GM19240 (cell line): Measurements from ENCODE around the gene TALDO1.
A peak's percentile ranks its signal among the peaks of the same experiment; 100 is the strongest.

ENCODE experiments used
- DNase-seq: peaks from one replicate; pipeline ENCODE4 v3.0.0; 2011; ENCODE audit warnings: low spot score; ENCODE audit not compliant: insufficient read length

The TALDO1 gene

DNA sequence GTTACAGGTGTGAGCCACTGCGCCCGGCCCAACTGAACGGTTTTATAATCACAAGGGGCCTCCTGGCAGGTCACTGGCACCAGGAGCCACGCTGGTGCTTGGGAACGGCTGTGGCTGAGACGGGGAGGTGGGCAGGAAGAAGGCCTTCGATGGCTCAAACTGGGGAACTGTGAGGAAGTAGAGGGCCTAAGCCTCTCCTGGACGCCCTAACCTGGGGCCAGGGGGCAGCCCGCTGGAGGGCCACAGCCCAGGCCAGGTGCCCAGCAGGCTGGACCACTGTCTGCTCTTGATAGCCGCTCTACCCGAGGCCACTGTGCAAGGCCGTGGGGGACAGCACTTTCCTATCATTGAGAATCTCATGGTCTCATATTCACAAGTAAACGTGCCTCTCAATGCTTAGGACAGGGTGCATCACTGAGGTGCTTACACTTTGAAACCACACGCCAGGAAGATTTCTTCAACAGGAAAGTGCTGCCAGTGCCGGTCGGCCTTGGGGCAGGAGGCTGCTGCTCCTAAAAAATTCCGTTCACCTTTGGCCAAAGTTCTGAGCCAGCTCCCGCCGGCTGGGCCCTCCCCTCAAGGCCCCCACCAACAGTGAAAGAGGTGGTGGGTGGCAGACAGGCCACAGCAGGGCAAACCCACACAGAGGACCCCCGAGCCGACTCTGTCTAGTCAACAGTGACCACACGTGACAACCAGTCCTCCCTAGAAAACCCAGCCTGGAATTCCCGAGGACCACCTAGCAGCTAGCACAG lies 22.8 kb downstream of the TALDO1 start:
- DNase-seq = no peak

DNA sequence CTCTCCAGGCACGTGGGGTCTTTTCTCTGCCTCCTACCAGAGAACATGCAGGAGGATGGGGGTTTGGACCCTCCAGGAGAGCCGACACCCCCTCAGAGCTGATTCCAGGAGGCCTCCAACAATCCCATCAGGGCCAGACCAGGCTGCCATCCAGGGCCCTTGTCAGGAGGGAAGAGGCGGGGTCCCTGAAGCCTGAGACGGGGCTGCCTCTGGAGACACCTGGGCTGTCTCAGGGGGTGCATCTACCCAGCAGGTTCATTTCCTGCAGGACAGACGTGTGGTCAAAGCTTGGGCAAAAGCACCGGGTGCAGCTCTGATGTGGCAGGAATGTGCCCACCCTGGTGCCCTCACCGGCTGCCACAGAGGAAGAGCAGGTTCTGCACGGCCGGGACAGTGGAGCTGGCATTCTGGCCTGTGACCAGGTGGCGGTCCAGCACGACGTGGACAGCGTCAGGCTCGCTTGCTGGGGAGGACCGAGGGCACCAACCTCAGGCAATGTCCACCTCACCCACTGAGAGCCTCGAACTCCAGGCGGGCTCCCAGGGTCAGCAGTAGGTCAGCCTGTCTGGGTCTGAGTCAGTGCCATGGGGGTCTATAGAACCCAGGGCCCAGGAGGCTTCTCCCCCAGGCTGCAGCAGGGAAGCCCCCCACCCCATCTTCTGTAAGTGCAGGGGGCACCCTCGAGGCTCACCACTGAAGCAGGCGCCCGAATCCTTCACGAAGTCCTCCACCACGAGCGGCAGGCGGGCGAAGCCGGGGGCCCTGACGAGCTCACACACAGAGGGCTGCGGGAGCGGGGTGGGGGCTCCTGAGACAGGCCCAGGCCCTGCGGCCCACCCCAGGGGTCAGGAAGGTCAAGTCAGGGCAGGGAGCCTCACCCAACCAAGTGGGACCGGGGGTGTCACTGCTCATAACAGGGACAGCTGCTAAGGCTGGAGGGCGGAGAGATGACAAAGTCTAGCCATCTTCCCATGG lies 23.7 kb downstream of the TALDO1 start:
- DNase-seq = no peak

DNA sequence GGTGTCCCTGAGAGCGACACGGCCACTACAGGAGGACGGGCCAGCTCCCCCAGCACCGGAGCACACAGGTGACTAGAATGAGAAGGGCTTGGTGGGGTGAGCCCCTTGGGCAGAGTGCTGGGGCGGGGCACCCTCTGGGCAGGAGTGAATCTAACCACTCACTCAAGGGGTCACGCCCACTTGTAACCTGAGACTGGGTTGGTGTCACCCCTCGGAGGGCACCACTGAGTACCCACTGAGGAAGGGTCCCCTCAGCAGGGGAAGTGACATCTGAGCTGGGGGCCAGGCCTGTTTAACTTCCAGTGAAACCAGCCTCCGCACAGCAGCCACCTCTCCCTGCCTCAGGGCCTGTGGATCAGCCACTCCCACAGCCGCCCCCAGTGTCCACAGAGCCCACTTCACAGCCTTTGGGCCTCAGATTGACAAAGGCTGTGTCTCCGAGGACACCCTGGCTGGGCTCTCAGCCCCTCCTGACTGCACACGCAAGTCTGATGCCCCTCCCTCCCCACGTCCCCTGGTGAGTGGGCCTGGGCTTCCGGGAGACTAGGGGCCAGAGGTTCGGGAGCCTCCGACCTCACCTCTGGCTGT lies 24.4 kb downstream of the TALDO1 start:
- no peak for DNase-seq

DNA sequence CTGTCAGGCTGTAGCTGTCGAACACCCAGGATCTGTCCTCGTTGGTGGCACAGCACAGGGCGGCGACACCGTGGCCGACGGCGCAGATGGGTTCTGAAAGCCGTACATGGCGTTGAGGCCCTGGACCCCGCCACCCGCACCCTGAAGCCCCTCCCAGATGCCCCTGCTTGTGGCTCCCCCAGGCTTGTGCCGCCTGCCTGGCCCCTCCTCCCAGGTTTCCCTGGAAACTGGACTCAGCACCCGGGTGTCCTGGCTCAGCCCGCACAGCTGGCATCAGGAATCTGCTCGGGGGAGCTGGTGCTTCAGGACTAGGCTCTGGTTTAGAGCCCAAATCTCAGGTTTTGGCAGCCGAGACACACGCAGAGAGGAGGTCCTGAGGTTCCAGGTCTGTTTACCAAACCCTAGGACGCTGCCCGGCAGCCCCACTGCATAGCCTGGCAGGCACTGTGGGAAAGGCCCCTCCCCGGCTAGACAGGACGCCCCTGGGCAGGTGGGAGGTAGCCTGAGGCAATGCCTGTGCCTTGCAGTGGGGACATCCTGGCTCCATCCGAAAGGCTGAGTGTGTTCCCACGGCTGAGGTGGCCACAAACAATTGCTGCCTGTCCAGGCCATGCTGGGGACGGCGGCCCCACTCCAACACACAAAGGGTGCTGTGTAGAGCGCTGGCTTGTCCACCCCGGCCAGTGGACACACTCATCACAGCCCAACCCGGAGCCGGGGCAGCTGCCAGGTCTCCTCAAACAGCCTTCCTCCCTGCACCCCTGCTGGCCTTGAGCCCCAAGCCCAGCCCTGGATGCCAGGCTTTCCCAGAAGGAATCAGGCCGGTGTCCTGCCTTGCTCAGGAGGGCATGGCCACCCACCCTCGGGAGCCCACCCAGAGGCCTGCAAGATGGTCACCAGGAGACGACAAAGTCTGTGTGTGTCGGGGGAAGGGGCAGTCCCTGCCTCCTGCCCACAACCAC lies 25.4 kb downstream of the TALDO1 start:
- no peak for DNase-seq

DNA sequence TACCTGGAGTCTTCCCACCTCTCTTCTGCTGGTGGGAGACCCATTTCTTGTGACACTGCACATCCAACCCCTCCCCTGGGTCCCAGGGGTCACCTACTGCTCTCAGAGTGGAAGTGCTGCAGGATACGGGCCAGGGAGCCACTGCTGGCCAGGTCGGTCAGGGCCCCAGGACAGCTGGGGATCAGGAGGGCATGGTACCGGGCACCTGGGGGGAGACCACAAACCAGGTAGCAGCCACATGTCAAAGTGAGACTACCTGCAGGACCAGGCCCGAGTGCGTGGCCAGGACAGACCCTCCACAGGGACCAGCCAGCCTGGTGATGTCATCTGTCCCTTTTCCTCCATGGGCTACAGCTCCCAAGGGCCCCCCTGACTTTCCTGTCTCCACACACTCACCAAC lies 26.2 kb downstream of the TALDO1 start:
- no peak for DNase-seq

DNA sequence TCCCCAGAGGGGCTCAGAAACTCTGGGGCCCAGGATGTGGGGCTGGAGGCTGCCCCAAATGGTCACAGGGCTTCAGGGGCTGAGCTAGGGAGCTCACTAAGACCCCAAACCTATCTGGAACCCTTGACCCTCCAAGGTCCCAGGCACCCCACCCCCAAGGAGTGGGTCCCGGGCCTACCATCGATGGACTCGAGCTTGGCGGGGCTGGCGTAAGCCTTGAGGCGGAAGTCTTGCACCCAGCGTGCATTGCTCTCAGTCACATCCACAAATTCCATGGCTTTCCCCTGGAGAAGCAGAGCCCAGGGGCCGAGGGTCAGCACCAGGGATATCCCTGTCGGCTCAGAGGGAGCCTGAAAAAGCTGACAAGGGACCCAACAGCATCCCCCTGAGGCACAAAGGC lies 26.6 kb downstream of the TALDO1 start:
- no peak for DNase-seq

DNA sequence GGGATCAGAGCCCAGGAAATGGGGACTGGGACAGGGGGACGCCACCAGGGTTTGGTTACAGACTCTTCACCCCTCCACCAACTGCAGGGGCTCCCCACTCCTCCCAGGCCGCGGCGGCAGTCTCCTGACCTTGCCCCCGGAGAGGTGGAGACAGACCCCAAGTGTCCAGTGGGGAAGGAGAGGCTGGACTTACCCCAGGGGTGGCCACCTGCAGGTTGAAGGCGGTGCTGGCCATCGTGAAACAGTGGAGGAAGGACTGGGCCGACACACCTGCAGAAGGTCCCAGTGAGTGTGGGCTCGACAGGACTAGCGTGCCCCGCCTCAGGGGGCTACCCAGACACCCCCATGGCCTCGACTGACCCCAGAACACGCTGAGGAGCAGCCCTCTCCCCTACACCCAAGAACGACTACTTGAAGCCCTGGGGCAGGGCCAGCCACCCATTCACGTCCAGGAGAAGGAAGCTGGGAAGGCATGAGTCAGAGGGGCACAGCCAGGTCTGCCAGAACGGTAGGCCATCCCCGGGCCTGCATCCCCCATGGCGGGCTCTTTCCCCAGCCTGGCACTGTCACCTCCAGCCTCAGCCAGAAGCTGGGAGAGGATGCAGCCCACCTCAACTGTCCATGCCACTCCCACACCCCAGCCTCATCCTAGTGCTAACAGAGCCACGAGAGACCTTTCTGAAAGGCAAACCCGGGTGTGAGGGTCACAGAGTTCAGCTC lies 27.8 kb downstream of the TALDO1 start:
- no peak for DNase-seq

DNA sequence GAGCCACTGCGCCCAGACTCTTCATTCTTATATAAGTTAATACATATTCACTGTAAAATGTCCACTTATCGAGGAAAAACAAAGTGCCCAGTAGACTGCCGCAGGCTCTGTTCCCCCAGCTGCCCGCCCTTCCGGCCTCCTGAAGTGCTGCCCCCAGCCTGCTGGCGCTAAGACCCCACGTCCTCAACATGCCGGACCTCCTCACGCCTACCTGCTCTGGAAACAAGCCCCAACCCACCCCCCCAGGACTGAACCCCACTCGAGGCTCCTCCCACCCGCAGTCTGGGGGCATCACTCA lies 28.9 kb downstream of the TALDO1 start:
- DNase-seq = no peak

DNA sequence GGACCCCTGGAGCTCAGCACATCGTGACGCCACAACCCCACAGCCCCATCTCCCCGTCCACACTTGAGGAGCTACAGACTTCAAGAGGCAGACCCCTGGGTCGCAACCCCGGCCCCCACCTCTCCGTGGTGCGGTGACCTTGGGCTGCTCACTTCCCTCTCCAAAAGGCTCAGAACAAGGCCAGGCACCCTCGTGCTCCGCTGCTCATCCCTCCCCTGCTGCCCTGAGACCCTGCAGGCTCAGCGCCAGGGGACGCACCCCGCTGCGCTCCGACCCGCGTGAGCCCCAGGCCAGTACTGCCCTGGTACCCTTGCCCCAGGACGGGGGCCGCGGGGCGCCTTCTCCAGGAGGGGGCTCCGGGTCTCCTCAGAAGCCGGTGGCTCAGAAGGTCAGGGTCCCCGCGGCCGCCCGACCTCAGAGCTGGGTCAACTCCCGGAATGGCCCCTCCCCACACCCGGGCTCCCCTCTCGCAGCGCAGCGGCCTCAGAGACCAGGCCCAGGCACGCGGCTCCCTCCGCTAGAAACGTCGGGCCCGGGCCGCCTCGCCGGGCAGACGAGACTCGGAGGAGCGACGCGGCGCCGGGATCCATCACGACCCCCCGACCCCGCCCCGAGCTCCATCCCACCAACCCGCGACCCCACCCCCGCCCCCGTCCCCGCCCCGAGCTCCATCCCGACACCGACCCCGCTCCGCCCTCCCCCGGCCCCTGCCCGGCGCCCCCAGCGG lies 29.5 kb downstream of the TALDO1 start:
- DNase-seq = peak; percentile 62

DNA sequence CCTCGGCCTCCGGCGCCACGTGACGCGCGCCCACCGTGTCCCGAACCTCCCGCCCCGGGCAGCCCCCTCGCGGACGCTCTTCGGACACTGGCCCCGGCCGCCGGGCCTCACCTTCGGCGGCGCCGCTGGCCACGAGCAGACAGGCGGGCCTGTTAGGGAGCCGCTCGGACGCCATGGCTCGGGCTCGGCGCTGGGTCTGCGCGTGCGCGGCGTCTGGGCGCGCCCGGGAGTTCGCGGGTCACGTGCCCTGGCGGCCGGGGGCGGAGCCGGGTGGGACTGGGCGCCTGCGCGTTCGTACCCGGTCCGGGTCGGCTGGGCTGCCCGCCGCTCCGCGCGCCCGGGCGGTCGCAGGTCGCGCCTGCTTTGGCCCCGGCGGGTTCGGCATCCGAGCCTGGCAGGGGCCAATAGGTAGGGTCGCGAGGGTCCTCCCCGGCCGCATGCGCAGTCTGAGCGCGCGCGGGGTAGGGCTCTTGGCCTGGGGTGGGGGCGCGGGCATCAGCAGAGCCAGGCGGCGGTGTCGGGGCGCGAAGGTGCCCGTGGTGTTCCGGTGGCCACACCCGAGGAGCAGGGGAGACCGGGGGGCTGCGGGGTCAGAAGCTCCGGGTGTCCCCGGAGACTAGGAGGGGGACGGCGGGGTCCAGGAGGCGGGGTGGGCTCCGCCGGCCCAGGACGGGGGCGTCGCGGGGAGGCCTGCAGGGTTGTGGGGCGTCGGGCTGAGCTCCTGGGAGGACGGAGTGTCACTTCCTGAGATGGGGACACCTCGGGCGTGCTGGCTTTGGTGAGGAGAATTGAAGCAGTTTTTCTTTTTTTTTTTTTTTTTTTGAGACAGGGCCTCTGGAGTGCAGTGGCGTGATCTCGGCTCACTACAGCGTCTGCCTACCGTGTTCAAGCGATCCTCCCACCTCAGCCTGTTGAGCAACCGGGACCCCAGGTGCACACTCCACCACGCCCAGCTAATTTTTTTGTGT lies 30.3 kb downstream of the TALDO1 start, which contains the start of gene GATD1:
TSS of gene GATD1 (minus strand) at position 200 of the 968 bp plus-strand sequence. CDS start at position 175, 25 bp downstream.
- peak; percentile 100 for DNase-seq

DNA sequence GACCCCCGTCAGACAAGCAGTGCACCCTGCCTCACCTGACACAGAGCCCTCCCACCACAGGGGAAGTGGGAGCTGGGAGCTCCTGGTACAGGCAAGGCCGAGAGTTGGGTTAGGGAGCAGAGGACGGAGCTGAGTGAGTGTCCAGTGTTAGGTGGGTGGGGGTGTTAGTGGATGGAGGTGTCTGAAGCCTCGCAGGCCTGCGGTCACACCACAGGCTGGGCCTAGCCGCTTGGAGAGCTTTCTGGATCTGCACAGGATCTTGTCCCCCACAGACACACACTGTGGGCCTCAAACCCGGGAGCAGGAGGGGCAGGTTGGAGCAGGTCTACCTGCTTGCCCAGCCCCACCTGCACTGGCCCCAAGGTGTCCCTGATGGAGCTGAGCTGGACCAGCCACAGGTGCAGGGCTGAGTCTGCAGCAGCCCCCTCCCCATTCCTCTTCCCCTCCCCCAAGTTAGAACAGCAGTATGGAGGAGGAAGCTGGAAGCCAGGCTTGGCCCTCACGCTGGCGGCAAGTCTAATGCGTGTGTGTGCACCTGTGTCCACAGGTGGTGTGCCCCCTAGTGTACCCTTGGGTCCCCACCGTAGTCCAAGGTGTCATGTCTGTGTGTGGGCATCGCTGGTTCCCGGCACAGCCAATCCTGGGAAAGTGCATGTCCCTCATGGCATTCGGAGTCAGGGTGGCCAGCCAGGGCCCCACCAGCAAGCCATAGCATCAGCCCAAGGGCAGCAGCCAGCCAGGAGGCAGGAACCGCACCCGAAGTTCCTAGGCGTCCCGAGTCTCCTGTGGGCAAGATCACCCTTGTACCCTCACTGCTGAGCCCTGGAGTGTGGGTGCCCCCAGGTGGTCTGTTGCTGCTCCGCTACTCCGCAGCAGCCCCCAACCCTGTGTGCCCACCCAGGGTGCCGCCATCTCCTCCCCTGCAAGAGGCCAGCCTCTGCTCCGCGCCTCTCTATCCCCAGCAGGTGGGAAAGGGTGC lies 32.0 kb downstream of the TALDO1 start:
- DNase-seq = no peak

DNA sequence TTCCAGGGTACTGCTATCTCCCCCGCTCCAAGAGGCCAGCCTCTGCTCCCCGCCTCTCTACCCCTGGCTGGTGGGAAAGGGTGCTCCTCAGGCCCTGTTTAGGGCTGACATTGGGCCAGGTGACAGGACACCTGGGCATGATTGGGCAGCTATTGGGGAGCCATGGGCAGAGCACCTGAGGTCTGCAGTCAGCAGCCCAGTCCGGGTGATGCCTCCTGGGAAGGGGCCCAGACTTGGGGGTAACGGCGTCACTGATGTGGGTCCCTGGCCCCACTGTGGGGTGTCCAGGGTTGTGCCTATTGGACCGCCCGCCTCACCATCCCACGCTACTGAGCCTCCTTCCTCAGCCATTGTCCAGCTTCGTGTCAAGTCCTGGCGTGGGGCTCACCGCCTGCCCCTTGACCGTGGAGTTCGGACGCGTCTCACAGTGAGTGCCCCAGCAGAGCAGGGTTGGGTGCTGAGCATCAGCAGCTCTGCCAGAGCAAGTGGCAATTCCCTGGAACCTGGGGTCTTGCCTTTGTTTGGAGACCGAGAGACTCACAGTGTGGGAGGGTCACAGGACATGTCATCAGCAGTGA lies 32.8 kb downstream of the TALDO1 start:
- DNase-seq = no peak

DNA sequence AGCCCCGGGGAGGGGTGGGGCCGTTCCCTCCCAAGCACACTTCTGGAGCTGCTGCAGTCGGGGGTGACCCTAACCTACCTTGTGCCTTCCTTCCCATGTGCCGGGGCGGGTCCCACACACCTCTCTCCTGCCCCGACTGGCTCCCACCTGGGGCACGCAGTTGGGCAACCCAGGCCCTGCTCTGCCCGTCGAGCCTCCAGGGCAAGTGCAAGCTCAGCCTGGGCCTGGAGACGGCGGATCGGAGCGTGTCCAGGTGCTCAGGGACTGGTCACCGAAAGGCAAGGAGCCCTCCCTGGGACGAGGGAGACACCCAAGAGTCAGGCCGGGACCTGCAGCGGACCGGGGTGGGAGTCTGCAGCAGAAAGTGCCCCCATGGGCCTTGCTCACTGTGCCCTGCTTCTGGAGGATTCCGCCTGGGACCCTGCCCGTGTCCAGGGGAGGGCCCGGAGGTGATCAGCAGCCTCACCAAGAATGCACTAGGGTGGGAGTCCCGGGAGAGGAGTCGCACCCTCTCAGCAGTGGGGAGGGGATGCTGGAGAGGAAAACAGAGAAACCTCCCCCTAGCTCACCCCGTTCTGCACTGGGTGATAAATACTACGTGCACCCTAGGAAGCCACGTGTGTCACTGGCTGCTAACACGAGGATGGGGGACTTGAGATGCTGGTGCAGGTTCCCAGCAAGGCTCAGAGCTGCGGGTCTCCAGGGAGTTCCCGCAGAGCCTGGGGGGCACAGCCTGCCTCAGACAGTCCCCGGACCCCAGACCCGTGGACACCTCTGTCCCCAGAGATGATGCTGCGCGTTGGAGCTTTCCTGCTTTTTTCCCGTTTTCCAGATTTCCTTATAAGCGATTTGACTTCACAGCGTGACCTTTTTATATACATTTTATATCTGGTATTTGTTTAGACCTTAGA lies 35.3 kb downstream of the TALDO1 start:
- DNase-seq = no peak

DNA sequence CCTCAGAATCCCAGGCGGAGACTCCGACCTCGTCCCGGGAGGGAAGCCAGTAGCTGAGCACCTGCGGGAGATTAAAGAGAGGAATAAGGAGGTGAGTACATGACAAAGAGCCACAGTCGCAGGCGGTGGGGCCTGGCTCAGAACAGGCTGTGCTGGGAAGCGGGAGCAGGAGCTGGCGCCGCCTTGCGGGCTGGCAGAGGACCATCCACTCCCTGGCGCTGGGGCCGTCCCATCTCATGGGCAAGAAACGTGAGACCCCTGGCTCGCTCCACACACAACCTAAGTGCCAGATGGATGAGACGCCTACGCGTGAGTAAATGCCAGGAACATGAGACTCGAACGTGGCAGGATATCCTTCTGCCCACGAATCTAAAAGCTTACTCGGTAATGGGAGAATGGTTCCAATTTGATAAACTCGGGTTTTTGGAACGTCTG lies 36.3 kb downstream of the TALDO1 start:
- DNase-seq = no peak

DNA sequence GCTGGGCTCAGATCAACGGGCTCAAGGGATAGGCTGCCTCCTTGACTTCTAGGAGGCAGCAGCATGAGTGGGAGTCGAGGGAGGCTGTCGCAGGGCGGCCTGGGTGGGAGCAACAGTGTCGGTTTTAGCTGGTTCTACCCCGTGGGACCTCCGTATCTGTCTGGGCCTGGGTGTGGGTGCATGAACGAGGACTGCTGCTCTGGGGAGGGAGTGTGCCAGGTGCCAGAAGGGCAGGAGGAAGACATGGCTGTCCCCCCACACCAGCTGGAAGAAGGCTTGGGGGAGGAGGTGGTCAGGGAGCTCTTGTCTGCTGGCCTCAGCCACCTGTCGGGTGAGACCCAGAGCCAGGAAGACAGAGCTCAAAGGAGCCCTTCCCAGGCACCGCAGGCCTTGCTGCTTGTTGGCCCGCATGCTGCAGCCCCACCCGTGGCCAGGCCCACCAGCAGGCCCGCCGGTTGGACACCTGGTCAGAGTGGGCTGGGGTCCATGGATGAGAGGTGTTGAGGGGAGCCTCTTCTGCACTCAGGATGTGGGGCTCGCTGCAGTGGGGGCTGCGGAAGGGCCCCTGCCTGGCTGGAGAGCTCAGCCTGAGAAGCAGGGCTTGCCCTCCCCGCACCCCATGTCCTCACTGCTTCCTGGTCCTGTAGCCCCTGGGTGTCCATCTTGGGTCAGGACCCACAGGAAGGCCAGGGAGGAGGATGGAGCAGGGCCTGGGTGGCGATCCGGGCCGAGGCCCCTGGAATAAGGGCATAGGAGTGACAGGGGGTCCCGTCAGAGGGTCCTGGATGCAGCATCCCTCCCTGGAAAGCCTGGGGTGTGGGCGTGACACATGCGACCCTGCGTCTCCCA lies 39.2 kb downstream of the TALDO1 start:
- no peak for DNase-seq
